ENCODE measurements around the gene FAM149A.

DNA sequence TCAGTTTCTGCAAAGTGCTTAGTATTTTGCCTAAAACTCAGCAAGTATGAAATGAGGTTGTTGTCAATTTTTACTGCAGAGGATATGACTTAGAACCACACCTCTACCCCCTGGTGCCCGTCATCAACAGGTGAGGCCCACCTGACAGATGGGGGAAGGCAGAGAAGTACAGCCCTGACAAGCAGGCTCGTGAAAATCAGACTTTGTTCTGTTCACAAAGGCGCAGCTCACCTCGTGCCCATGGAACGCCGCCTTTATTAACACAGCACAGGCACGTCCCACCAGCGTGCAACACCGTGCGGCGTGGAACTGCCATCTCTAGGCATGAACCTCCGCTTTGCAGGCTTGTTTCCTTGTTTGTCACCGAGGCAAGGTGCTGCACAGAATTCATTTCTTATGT, 100.2 kb downstream of the FAM149A start:
- TF ChIP-seq, protein P1, sequence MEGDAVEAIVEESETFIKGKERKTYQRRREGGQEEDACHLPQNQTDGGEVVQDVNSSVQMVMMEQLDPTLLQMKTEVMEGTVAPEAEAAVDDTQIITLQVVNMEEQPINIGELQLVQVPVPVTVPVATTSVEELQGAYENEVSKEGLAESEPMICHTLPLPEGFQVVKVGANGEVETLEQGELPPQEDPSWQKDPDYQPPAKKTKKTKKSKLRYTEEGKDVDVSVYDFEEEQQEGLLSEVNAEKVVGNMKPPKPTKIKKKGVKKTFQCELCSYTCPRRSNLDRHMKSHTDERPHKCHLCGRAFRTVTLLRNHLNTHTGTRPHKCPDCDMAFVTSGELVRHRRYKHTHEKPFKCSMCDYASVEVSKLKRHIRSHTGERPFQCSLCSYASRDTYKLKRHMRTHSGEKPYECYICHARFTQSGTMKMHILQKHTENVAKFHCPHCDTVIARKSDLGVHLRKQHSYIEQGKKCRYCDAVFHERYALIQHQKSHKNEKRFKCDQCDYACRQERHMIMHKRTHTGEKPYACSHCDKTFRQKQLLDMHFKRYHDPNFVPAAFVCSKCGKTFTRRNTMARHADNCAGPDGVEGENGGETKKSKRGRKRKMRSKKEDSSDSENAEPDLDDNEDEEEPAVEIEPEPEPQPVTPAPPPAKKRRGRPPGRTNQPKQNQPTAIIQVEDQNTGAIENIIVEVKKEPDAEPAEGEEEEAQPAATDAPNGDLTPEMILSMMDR (conservative IDR thresholded peaks at IDR 0.05; ENCODE audit: low read depth in 2 of 2) = no peak
- TF ChIP-seq, protein P2, sequence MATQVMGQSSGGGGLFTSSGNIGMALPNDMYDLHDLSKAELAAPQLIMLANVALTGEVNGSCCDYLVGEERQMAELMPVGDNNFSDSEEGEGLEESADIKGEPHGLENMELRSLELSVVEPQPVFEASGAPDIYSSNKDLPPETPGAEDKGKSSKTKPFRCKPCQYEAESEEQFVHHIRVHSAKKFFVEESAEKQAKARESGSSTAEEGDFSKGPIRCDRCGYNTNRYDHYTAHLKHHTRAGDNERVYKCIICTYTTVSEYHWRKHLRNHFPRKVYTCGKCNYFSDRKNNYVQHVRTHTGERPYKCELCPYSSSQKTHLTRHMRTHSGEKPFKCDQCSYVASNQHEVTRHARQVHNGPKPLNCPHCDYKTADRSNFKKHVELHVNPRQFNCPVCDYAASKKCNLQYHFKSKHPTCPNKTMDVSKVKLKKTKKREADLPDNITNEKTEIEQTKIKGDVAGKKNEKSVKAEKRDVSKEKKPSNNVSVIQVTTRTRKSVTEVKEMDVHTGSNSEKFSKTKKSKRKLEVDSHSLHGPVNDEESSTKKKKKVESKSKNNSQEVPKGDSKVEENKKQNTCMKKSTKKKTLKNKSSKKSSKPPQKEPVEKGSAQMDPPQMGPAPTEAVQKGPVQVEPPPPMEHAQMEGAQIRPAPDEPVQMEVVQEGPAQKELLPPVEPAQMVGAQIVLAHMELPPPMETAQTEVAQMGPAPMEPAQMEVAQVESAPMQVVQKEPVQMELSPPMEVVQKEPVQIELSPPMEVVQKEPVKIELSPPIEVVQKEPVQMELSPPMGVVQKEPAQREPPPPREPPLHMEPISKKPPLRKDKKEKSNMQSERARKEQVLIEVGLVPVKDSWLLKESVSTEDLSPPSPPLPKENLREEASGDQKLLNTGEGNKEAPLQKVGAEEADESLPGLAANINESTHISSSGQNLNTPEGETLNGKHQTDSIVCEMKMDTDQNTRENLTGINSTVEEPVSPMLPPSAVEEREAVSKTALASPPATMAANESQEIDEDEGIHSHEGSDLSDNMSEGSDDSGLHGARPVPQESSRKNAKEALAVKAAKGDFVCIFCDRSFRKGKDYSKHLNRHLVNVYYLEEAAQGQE (IDR thresholded peaks at IDR 0.05; ENCODE audit: unreplicated experiment) = no peak
- TF ChIP-seq CREB1 (CRISPR knock-in tag; IDR thresholded peaks at IDR 0.05; ENCODE audit: low read depth) = no peak
- no peak for TF ChIP-seq EZH2 (IDR thresholded peaks at IDR 0.05; ENCODE audit: low read depth, unreplicated experiment)
- TF ChIP-seq JUNB (IDR thresholded peaks at IDR 0.05; ENCODE audit: unreplicated experiment) = no peak
- no peak for TF ChIP-seq POLR2AphosphoS5 (IDR thresholded peaks at IDR 0.05; ENCODE audit: low read depth)
- TF ChIP-seq, protein P3, sequence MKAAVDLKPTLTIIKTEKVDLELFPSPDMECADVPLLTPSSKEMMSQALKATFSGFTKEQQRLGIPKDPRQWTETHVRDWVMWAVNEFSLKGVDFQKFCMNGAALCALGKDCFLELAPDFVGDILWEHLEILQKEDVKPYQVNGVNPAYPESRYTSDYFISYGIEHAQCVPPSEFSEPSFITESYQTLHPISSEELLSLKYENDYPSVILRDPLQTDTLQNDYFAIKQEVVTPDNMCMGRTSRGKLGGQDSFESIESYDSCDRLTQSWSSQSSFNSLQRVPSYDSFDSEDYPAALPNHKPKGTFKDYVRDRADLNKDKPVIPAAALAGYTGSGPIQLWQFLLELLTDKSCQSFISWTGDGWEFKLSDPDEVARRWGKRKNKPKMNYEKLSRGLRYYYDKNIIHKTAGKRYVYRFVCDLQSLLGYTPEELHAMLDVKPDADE (IDR thresholded peaks at IDR 0.05) = no peak
- TF ChIP-seq EZH2phosphoT487 (IDR thresholded peaks at IDR 0.05; ENCODE audit: unreplicated experiment) = no peak
- TF ChIP-seq, protein P4, sequence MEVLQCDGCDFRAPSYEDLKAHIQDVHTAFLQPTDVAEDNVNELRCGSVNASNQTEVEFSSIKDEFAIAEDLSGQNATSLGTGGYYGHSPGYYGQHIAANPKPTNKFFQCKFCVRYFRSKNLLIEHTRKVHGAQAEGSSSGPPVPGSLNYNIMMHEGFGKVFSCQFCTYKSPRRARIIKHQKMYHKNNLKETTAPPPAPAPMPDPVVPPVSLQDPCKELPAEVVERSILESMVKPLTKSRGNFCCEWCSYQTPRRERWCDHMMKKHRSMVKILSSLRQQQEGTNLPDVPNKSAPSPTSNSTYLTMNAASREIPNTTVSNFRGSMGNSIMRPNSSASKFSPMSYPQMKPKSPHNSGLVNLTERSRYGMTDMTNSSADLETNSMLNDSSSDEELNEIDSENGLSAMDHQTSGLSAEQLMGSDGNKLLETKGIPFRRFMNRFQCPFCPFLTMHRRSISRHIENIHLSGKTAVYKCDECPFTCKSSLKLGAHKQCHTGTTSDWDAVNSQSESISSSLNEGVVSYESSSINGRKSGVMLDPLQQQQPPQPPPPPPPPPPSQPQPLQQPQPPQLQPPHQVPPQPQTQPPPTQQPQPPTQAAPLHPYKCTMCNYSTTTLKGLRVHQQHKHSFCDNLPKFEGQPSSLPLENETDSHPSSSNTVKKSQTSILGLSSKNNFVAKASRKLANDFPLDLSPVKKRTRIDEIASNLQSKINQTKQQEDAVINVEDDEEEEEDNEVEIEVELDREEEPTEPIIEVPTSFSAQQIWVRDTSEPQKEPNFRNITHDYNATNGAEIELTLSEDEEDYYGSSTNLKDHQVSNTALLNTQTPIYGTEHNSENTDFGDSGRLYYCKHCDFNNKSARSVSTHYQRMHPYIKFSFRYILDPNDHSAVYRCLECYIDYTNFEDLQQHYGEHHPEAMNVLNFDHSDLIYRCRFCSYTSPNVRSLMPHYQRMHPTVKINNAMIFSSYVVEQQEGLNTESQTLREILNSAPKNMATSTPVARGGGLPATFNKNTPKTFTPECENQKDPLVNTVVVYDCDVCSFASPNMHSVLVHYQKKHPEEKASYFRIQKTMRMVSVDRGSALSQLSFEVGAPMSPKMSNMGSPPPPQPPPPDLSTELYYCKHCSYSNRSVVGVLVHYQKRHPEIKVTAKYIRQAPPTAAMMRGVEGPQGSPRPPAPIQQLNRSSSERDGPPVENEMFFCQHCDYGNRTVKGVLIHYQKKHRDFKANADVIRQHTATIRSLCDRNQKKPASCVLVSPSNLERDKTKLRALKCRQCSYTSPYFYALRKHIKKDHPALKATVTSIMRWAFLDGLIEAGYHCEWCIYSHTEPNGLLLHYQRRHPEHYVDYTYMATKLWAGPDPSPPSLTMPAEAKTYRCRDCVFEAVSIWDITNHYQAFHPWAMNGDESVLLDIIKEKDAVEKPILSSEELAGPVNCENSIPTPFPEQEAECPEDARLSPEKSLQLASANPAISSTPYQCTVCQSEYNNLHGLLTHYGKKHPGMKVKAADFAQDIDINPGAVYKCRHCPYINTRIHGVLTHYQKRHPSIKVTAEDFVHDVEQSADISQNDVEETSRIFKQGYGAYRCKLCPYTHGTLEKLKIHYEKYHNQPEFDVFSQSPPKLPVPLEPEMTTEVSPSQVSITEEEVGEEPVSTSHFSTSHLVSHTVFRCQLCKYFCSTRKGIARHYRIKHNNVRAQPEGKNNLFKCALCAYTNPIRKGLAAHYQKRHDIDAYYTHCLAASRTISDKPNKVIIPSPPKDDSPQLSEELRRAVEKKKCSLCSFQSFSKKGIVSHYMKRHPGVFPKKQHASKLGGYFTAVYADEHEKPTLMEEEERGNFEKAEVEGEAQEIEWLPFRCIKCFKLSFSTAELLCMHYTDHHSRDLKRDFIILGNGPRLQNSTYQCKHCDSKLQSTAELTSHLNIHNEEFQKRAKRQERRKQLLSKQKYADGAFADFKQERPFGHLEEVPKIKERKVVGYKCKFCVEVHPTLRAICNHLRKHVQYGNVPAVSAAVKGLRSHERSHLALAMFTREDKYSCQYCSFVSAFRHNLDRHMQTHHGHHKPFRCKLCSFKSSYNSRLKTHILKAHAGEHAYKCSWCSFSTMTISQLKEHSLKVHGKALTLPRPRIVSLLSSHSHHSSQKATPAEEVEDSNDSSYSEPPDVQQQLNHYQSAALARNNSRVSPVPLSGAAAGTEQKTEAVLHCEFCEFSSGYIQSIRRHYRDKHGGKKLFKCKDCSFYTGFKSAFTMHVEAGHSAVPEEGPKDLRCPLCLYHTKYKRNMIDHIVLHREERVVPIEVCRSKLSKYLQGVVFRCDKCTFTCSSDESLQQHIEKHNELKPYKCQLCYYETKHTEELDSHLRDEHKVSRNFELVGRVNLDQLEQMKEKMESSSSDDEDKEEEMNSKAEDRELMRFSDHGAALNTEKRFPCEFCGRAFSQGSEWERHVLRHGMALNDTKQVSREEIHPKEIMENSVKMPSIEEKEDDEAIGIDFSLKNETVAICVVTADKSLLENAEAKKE (CRISPR knock-in tag; IDR thresholded peaks at IDR 0.05) = no peak
- TF ChIP-seq STAT1 (IDR thresholded peaks at IDR 0.05; ENCODE audit: unreplicated experiment) = no peak
